Measurements from ENCODE around the gene LRRC7.

The LRRC7 gene

DNA sequence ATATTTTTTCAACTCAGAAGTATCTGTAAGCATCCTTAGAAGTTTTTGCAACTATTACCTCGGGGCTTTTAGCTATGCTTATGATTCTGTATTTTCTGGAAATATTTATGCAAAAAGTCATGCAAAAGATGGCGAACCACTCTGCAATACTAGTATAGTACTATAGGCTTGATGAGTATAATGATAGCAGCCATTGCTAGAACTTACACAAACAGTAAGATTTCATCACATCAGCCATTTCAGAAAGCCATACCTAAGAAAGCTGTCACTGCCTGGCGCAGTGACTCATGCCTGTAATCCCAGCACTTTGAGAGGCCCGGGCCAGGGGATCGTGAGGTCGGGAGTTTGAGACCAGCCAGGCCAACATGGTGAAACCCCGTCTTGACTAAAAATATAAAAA is 227.1 kb downstream of the LRRC7 start:
- H3K4me1 ChIP-seq (ENCODE audit: insufficient read depth, low read length) = no peaks in the 10 kb centered on the region
- H3K36me3 ChIP-seq (ENCODE audit: insufficient read depth, low read length) = no peaks in the 10 kb centered on the region
- H3K9me3 ChIP-seq (ENCODE audit: control insufficient read depth, insufficient read depth, low read length) = no peaks in the 10 kb centered on the region
- no peak overlapping the region for H3K9ac ChIP-seq (ENCODE audit: low read depth, low read length)

GRCh38 chr1:69814926-69815325 is 247.2 kb downstream of the LRRC7 start:
- Histone ChIP-seq H3K4me1 (ENCODE audit: insufficient read depth, low read length) (no peaks in the 10 kb centered on the region), H3K9ac (ENCODE audit: low read depth, low read length) (no peak overlapping the region), H3K9me3 (ENCODE audit: control insufficient read depth, insufficient read depth, low read length) (no peaks in the 10 kb centered on the region), H3K36me3 (ENCODE audit: insufficient read depth, low read length) (no peaks in the 10 kb centered on the region)

GRCh38 chr1:69824932-69825331 is 257.2 kb downstream of the LRRC7 start:
- no peaks in the 10 kb centered on the region for H3K9me3 ChIP-seq (ENCODE audit: control insufficient read depth, insufficient read depth, low read length)

GRCh38 chr1:69827732-69828131 is 260.0 kb downstream of the LRRC7 start:
- no peaks in the 10 kb centered on the region for H3K36me3 ChIP-seq (ENCODE audit: insufficient read depth, low read length)
- H3K4me1 ChIP-seq (ENCODE audit: insufficient read depth, low read length) = no peaks in the 10 kb centered on the region
- no peak overlapping the region for H3K9ac ChIP-seq (ENCODE audit: low read depth, low read length)
- H3K9me3 ChIP-seq (ENCODE audit: control insufficient read depth, insufficient read depth, low read length) = no peaks in the 10 kb centered on the region

More at GRCh38 chr1:69824932-69825331, 257.2 kb downstream of the LRRC7 start:
- Histone ChIP-seq H3K4me1 (ENCODE audit: insufficient read depth, low read length) (no peaks in the 10 kb centered on the region), H3K9ac (ENCODE audit: low read depth, low read length) (no peak overlapping the region), H3K36me3 (ENCODE audit: insufficient read depth, low read length) (no peaks in the 10 kb centered on the region)

GRCh38 chr1:69833536-69833935 is 265.8 kb downstream of the LRRC7 start:
- Histone ChIP-seq H3K9ac (ENCODE audit: low read depth, low read length) (no peak overlapping the region), H3K36me3 (ENCODE audit: insufficient read depth, low read length) (no peaks in the 10 kb centered on the region), H3K9me3 (ENCODE audit: control insufficient read depth, insufficient read depth, low read length) (no peaks in the 10 kb centered on the region), H3K4me1 (ENCODE audit: insufficient read depth, low read length) (no peaks in the 10 kb centered on the region)

DNA sequence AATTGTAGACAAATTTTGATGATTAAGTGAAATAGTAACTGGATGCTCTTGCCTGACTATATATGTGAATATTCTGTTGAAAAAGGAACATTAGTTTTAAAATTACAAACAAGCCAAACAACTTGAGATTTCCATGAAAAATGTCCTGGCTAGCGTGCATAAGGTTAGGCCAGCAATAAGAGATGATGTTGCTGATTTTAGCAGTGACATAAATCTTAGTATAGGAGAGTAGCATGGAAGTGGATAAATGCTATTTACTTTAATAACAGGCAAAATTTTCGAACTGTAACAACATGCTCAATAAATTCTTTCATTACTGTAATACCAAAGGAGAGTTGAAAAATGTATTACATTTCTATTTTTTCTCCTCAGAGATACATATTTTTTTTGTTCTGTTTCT is 266.6 kb downstream of the LRRC7 start:
- H3K9me3 ChIP-seq (ENCODE audit: control insufficient read depth, insufficient read depth, low read length) = no peaks in the 10 kb centered on the region
- no peaks in the 10 kb centered on the region for H3K36me3 ChIP-seq (ENCODE audit: insufficient read depth, low read length)
- H3K4me1 ChIP-seq (ENCODE audit: insufficient read depth, low read length) = no peaks in the 10 kb centered on the region
- H3K9ac ChIP-seq (ENCODE audit: low read depth, low read length) = no peak overlapping the region

DNA sequence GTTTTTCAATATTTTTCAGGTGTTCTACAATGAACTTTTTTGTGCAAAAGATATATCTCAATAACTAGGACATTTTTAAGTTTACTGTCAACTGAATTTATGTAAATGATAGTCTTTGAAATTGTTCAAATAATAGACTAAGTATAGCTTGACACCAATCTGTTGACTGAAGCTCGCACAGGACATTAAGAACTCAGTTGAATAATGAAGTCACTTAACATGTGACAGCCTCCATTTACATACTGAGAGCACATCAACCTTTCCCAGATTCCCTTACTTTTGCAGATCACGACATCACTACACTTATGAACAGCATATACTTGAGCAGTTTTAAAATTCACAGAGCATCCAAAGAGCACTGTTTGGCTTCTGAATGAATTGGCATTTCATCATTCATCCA is 268.2 kb downstream of the LRRC7 start:
- Histone ChIP-seq H3K9me3 (ENCODE audit: control insufficient read depth, insufficient read depth, low read length) (no peaks in the 10 kb centered on the region), H3K4me1 (ENCODE audit: insufficient read depth, low read length) (no peaks in the 10 kb centered on the region), H3K9ac (ENCODE audit: low read depth, low read length) (no peak overlapping the region), H3K36me3 (ENCODE audit: insufficient read depth, low read length) (no peaks in the 10 kb centered on the region)

DNA sequence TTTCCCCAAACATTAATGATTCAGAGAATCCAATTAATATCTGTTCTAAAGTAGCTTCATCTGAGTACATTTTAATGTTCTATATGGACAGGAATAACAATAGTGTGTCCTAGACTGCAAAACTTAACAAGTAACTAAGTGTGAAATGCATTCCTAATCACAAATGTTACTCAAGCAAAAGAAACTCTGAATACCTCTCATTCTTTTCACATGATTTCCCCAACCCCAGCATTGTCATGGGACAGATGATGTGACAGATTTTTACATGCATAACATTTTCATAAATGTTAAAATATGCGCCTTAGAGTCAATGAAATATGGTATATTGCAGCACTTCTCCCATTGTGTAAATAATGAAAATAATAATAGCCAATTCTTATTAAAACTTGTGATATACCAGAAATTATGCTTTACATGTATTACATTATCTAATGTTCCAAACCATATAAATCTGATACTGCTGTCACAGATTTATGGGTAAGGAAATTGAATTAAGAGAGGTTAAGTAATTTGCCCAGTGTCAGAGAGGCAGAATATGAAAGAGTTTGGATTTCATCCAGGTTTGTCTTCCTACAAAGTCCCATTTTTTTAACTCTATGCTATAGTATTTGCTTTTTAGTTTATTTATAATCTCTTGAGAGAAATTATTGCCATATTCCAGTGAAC is 269.4 kb downstream of the LRRC7 start:
- H3K36me3 ChIP-seq (ENCODE audit: insufficient read depth, low read length) = no peaks in the 10 kb centered on the region
- no peak overlapping the region for H3K9ac ChIP-seq (ENCODE audit: low read depth, low read length)
- no peaks in the 10 kb centered on the region for H3K4me1 ChIP-seq (ENCODE audit: insufficient read depth, low read length)
- no peaks in the 10 kb centered on the region for H3K9me3 ChIP-seq (ENCODE audit: control insufficient read depth, insufficient read depth, low read length)

GRCh38 chr1:69842326-69842725 is 274.6 kb downstream of the LRRC7 start:
- H3K4me1 ChIP-seq (ENCODE audit: insufficient read depth, low read length) = no peaks in the 10 kb centered on the region
- H3K36me3 ChIP-seq (ENCODE audit: insufficient read depth, low read length) = no peaks in the 10 kb centered on the region
- no peaks in the 10 kb centered on the region for H3K9me3 ChIP-seq (ENCODE audit: control insufficient read depth, insufficient read depth, low read length)
- H3K9ac ChIP-seq (ENCODE audit: low read depth, low read length) = no peak overlapping the region

- Histone ChIP-seq H3K9ac (ENCODE audit: low read depth, low read length) (no peak overlapping the region), H3K9me3 (ENCODE audit: control insufficient read depth, insufficient read depth, low read length) (no peaks in the 10 kb centered on the region), H3K36me3 (ENCODE audit: insufficient read depth, low read length) (no peaks in the 10 kb centered on the region), H3K4me1 (ENCODE audit: insufficient read depth, low read length) (no peaks in the 10 kb centered on the region)
Observed at GRCh38 chr1:69845655-69846054, 277.9 kb downstream of the LRRC7 start.

DNA sequence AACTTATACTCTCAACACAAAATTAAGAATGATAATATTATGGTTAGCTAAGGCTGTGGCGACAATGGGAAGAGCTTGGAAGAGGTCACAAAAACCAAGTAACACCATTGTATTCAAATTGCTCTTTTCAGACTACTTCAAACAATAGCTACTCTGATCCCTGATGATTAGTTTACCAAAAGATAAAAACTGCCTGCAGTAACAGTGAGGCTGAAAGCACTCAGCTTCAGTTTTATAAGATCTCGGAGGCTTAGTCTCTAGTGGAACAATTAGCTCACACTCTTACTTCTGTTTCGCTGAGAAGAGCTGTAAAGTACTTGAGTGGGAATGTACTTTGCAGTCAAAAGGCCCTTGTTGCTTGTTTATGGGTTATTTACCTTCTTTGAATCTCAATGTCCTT is 278.5 kb downstream of the LRRC7 start:
- no peak overlapping the region for H3K9ac ChIP-seq (ENCODE audit: low read depth, low read length)
- H3K36me3 ChIP-seq (ENCODE audit: insufficient read depth, low read length) = no peaks in the 10 kb centered on the region
- no peaks in the 10 kb centered on the region for H3K9me3 ChIP-seq (ENCODE audit: control insufficient read depth, insufficient read depth, low read length)
- no peaks in the 10 kb centered on the region for H3K4me1 ChIP-seq (ENCODE audit: insufficient read depth, low read length)

- Histone ChIP-seq H3K9ac (ENCODE audit: low read depth, low read length) (no peak overlapping the region), H3K9me3 (ENCODE audit: control insufficient read depth, insufficient read depth, low read length) (no peaks in the 10 kb centered on the region)
Observed at GRCh38 chr1:69847670-69848069, 279.9 kb downstream of the LRRC7 start.

DNA sequence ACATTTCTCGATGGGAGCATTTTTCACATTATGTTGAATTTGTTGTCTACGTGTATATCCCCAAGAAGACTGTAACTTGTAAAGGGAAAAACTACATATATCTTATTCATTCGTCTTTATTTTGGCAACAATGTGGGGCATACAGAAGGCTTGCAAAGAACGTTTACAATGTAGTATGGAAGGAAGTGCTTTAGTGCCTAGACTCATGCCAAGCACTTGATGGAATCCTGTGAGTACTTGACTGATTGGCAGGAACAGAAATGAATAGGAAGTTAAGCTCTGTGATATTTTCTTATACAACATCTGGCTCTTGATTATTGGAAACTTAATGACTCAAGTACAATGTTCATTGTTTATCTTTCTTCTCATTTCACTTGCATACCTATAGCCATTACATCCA is 284.4 kb downstream of the LRRC7 start:
- Histone ChIP-seq H3K9me3 (ENCODE audit: control insufficient read depth, insufficient read depth, low read length) (no peaks in the 10 kb centered on the region), H3K9ac (ENCODE audit: low read depth, low read length) (no peak overlapping the region), H3K36me3 (ENCODE audit: insufficient read depth, low read length) (no peaks in the 10 kb centered on the region), H3K4me1 (ENCODE audit: insufficient read depth, low read length) (no peaks in the 10 kb centered on the region)

More at GRCh38 chr1:69847670-69848069, 279.9 kb downstream of the LRRC7 start:
- Histone ChIP-seq H3K4me1 (ENCODE audit: insufficient read depth, low read length) (no peaks in the 10 kb centered on the region), H3K36me3 (ENCODE audit: insufficient read depth, low read length) (no peaks in the 10 kb centered on the region)

- no peaks in the 10 kb centered on the region for H3K4me1 ChIP-seq (ENCODE audit: insufficient read depth, low read length)
- no peaks in the 10 kb centered on the region for H3K36me3 ChIP-seq (ENCODE audit: insufficient read depth, low read length)
- no peaks in the 10 kb centered on the region for H3K9me3 ChIP-seq (ENCODE audit: control insufficient read depth, insufficient read depth, low read length)
- H3K9ac ChIP-seq (ENCODE audit: low read depth, low read length) = no peak overlapping the region
Observed at GRCh38 chr1:69852706-69853105, 285.0 kb downstream of the LRRC7 start.

DNA sequence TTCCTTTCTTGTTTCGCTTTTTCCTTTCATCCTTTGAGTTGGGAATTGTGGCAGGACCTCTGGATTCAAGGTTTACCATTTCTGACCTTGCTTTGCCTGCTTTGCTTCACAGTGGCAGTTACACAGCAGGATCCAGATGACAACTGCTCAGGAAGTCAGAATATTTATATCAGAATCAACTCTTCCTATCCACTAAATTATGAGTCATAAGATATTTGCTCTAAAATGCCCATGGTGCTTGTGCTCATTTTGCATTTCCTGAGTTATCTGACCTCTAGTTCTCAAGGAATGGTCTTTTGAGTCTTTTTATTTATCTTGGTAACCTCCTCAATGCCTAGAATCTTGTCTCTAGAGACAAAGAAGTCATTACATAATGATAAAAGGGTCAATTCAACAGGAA is 290.8 kb downstream of the LRRC7 start:
- Histone ChIP-seq H3K36me3 (ENCODE audit: insufficient read depth, low read length) (no peaks in the 10 kb centered on the region), H3K4me1 (ENCODE audit: insufficient read depth, low read length) (no peaks in the 10 kb centered on the region), H3K9me3 (ENCODE audit: control insufficient read depth, insufficient read depth, low read length) (no peaks in the 10 kb centered on the region), H3K9ac (ENCODE audit: low read depth, low read length) (no peak overlapping the region)

DNA sequence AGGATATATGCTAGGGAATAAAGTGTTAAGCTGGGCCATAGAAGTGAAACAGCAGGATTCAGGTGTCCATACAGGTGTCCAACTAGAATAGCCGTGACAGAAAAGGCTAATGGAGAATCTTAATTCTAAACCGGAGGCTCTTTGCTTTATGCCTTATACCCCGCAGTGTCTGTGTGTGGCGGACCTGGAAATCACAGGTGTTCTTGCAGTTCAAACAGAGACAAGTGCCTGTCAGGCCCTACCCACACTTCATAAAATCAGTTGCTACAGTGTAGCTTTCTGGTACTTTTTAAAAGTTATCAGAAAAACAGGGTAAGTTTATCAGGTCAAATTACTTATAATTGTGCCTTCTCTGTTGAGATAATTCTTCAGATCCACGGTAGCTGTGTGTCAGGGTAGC is 293.9 kb downstream of the LRRC7 start:
- H3K36me3 ChIP-seq (ENCODE audit: insufficient read depth, low read length) = no peaks in the 10 kb centered on the region
- no peaks in the 10 kb centered on the region for H3K4me1 ChIP-seq (ENCODE audit: insufficient read depth, low read length)
- H3K9me3 ChIP-seq (ENCODE audit: control insufficient read depth, insufficient read depth, low read length) = no peaks in the 10 kb centered on the region
- H3K9ac ChIP-seq (ENCODE audit: low read depth, low read length) = no peak overlapping the region
